ENCODE results near the gene XYLT1. TPM values are rescaled to one million over a fixed set of nuclear protein-coding genes. Genes with fewer than 3 reads are reported as not detected.

Gene XYLT1
- total and polyA plus RNA-seq, 2 of the 8 experiments (the other 6 are each of a cell fraction or from before 2014, with no cell fraction given), result 6.6 to 25.4 TPM

- POLR2A ChIA-PET (ENCODE audit: partially characterized antibody), result no interaction called here
- no peak overlapping the region for H2AK5ac ChIP-seq (ENCODE audit: low read depth, low read length)
- no peak overlapping the region for H3K4ac ChIP-seq (replicated peaks; ENCODE audit: insufficient read length, low read depth, low read length)
- no peaks in the 10 kb centered on the region for H3K23me2 ChIP-seq (ENCODE audit: low read depth, low read length)
- DNase-seq (ENCODE audit: low read depth in 1 of 2, low spot score in 2 of 2) (no peak), FAIRE-seq (no peak)
- H3K9me3 ChIP-seq (ENCODE audit: insufficient read depth in 2 of 2, low read depth in 1 of 2, low read length in 1 of 2), result no peaks in the 10 kb centered on the region
- H4K8ac ChIP-seq (ENCODE audit: extremely low read depth, insufficient read depth, low read length), result no peak overlapping the region
- no peaks in the 10 kb centered on the region for H3K27me3 ChIP-seq (replicated peaks in 1 of 4; ENCODE audit: control insufficient read depth in 3 of 4, extremely low read depth in 1 of 4, insufficient read depth in 3 of 4, low read length in 3 of 4)
- no peak overlapping the region for H2BK20ac ChIP-seq (ENCODE audit: low read length)
- no peak overlapping the region for H2AFZ ChIP-seq (ENCODE audit: low read length)
- no peak overlapping the region for H3K18ac ChIP-seq (ENCODE audit: extremely low read depth, low read length)
- H2BK15ac ChIP-seq (ENCODE audit: low read length), result no peak overlapping the region
- no peak overlapping the region for H3K4me2 ChIP-seq (ENCODE audit: insufficient read depth in 1 of 2, low read depth in 2 of 2, low read length in 2 of 2)
- H3K9ac ChIP-seq (replicated peaks in 1 of 4; ENCODE audit: extremely low read depth in 1 of 4, low read depth in 3 of 4, low read length in 3 of 4), result no peak overlapping the region
- H3K23ac ChIP-seq (ENCODE audit: insufficient read length), result no peak overlapping the region
- H4K91ac ChIP-seq (replicated peaks; ENCODE audit: insufficient read length, low read length), result no peak overlapping the region
- H2BK120ac ChIP-seq (replicated peaks; ENCODE audit: low read depth, low read length), result no peak overlapping the region
- H3K79me2 ChIP-seq (ENCODE audit: control insufficient read depth in 1 of 2, insufficient read depth in 2 of 2, low read length in 2 of 2), result peaks cover 0 to 12% of the 10 kb centered on the region in 2 experiments; a peak in 2 of 4 replicates
- WGBS, 2 experiments (ENCODE audit: extremely low coverage in 1 of 2, insufficient coverage in 1 of 2, insufficient read length in 1 of 2, insufficient replicate concordance in 2 of 2, low coverage in 1 of 2, low lambda C conversion rate in 2 of 2, missing lambda C conversion rate in 1 of 2), result 88% methylated on average over 3 of the region's 3 CpGs; no CpG with 5 or more reads in 1 of the 2 experiments
- no peak overlapping the region for H4K5ac ChIP-seq (ENCODE audit: insufficient read length, low read depth, low read length)
- H2BK12ac ChIP-seq (ENCODE audit: low read depth, low read length), result no peak overlapping the region
- peaks cover 0 to 4% of the 10 kb centered on the region in 2 experiments for H4K20me1 ChIP-seq (replicated peaks in 1 of 2; ENCODE audit: control insufficient read depth in 1 of 2, insufficient read depth in 2 of 2, low read length in 2 of 2)
- peaks cover 0 to 2% (median 0%) of the 10 kb centered on the region in 4 experiments; a peak in 1 of 7 replicates for H3K4me1 ChIP-seq (replicated peaks in 1 of 4; ENCODE audit: control insufficient read depth in 3 of 4, insufficient read depth in 4 of 4, low read length in 3 of 4)
- CTCF ChIA-PET (ENCODE audit: partially characterized antibody), result interaction anchor here (0.6 to 0.9 kb wide), 2 partner anchors 30 to 240 kb away, joined by 3 to 4 read pairs; no protein-coding TSS in a partner anchor
- H3K4me3 ChIP-seq (ENCODE audit: extremely low read depth in 1 of 4, insufficient read depth in 2 of 4, low read depth in 3 of 4, low read length in 4 of 4), result no peak overlapping the region
- no peak overlapping the region for H2BK5ac ChIP-seq (ENCODE audit: low read depth, low read length)
- H3K36me3 ChIP-seq (ENCODE audit: control insufficient read depth in 2 of 4, insufficient read depth in 4 of 4, low read length in 3 of 4), result no peaks in the 10 kb centered on the region
- no peak overlapping the region for H3K56ac ChIP-seq (replicated peaks; ENCODE audit: insufficient read length, low read depth, low read length)
- H3K27ac ChIP-seq (ENCODE audit: low read depth, low read length), result no peak overlapping the region
- H3K14ac ChIP-seq (ENCODE audit: insufficient read length), result no peak overlapping the region
- peaks cover 5% of the 10 kb centered on the region; the same call in 1 of the 2 replicates for H3K79me1 ChIP-seq (ENCODE audit: low read depth, low read length)
- TF ChIP-seq SIX5 (IDR thresholded peaks at IDR 0.05; ENCODE audit: low read depth, low read length) (no peak), BACH1 (IDR thresholded peaks at IDR 0.05; ENCODE audit: low read length) (no peak), ATF2 (IDR thresholded peaks at IDR 0.05; ENCODE audit: low read length) (no peak), CEBPB (IDR thresholded peaks at IDR 0.05; ENCODE audit: low read depth, low read length) (no peak), USF2 (IDR thresholded peaks at IDR 0.05; ENCODE audit: low read length) (no peak), KDM4A (IDR thresholded peaks at IDR 0.05; ENCODE audit: low read depth, low read length, severe bottlenecking) (no peak), E2F6 (IDR thresholded peaks at IDR 0.05) (no peak), BCL11A (IDR thresholded peaks at IDR 0.05; ENCODE audit: low read depth in 2 of 2, low read length in 2 of 2) (no peak), TAF7 (optimal IDR thresholded peaks at IDR 0.05; ENCODE audit: borderline replicate concordance, low read depth, low read length) (no peak), POLR2A (IDR thresholded peaks at IDR 0.05; ENCODE audit: control extremely low read depth in 1 of 2, low read depth in 2 of 2, low read length in 2 of 2) (no peak)
Measured at GRCh38 chr16:17451843-17452242, 18.9 kb downstream of the XYLT1 start.

All from H1 (cell line).